GM18505 (cell line): ENCODE measurements around the gene EXOC4.

Experiments
- ATAC-seq: cut with Tn5 transposase; IDR thresholded peaks from one replicate; pipeline ENCODE4 v1.9.1; 2021; ENCODE audit not compliant: unreplicated experiment
- POLR2A ChIP-seq: IDR thresholded peaks from 4 replicates; pipeline ENCODE4 v1.6.1; 2011; ENCODE audit warnings: borderline replicate concordance; ENCODE audit not compliant: insufficient read depth, insufficient read length; ENCODE audit errors: extremely low read depth

Gene EXOC4

GRCh38 chr7:133691727-133692610, 439.1 kb downstream of the EXOC4 start:
- no peak for ATAC-seq
- TF ChIP-seq POLR2A = no peak

GRCh38 chr7:133693281-133693680, 440.4 kb downstream of the EXOC4 start:
- no peak for TF ChIP-seq POLR2A
- ATAC-seq = no peak

GRCh38 chr7:133696056-133696455, 443.2 kb downstream of the EXOC4 start:
- no peak for TF ChIP-seq POLR2A
- no peak for ATAC-seq

GRCh38 chr7:133697585-133697984, 444.7 kb downstream of the EXOC4 start:
- no peak for TF ChIP-seq POLR2A
- no peak for ATAC-seq

GRCh38 chr7:133698127-133698526, 445.2 kb downstream of the EXOC4 start:
- TF ChIP-seq POLR2A = no peak
- ATAC-seq = no peak

- no peak for TF ChIP-seq POLR2A
- ATAC-seq = no peak
Measured at GRCh38 chr7:133699386-133699785, 446.5 kb downstream of the EXOC4 start.

GRCh38 chr7:133702078-133702477, 449.2 kb downstream of the EXOC4 start:
- no peak for ATAC-seq
- no peak for TF ChIP-seq POLR2A

GRCh38 chr7:133702960-133703359, 450.1 kb downstream of the EXOC4 start:
- no peak for ATAC-seq
- no peak for TF ChIP-seq POLR2A

GRCh38 chr7:133703547-133703946, 450.7 kb downstream of the EXOC4 start:
- no peak for ATAC-seq
- no peak for TF ChIP-seq POLR2A

- TF ChIP-seq POLR2A = no peak
- ATAC-seq = no peak
Measured at GRCh38 chr7:133704453-133704852, 451.6 kb downstream of the EXOC4 start.

GRCh38 chr7:133705596-133705995, 452.7 kb downstream of the EXOC4 start:
- TF ChIP-seq POLR2A = no peak
- ATAC-seq = no peak

GRCh38 chr7:133706016-133706415, 453.1 kb downstream of the EXOC4 start:
- no peak for TF ChIP-seq POLR2A
- no peak for ATAC-seq

- ATAC-seq = no peak
- no peak for TF ChIP-seq POLR2A
Measured at GRCh38 chr7:133709036-133709880, 456.4 kb downstream of the EXOC4 start.

GRCh38 chr7:133712544-133712943, 459.7 kb downstream of the EXOC4 start:
- ATAC-seq = no peak
- TF ChIP-seq POLR2A = no peak

GRCh38 chr7:133714654-133715053, 461.8 kb downstream of the EXOC4 start:
- TF ChIP-seq POLR2A = no peak
- no peak for ATAC-seq

GRCh38 chr7:133718131-133718530, 465.3 kb downstream of the EXOC4 start:
- no peak for TF ChIP-seq POLR2A
- no peak for ATAC-seq
